Measurements from ENCODE around the gene KCNE4.

Gene KCNE4

DNA sequence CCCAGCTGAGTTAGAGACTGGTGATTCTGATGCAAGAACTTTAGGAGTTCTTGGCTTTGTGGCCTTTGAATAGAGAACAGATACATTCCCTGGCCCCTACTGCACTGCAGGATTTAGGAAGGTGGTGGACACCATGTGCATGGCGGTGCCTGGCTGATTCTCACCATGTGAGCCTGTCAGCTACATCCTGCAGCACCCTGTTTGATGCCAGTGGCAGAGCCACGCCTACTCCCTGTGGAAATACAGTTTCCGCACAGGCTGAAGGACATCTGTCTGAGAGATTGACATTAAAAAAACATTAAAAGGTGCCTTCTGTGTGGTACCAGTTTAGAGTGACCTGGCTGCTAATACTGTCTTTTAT, 50.0 kb downstream of the KCNE4 start:
- Mint-ChIP-seq H3K27me3 (no peaks in the 10 kb centered on the region), H3K4me1 (no peaks in the 10 kb centered on the region), H3K9me3 (no peaks in the 10 kb centered on the region), H3K27ac (ENCODE audit: low read depth) (no peak overlapping the region), H3K4me3 (no peak overlapping the region), H3K36me3 (ENCODE audit: insufficient read depth) (no peaks in the 10 kb centered on the region)
- DNase-seq (ENCODE audit: low spot score in 2 of 2) (no peak), ATAC-seq (replicated peaks; ENCODE audit: extremely low read depth, poor library complexity, severe bottlenecking) (no peak)

DNA sequence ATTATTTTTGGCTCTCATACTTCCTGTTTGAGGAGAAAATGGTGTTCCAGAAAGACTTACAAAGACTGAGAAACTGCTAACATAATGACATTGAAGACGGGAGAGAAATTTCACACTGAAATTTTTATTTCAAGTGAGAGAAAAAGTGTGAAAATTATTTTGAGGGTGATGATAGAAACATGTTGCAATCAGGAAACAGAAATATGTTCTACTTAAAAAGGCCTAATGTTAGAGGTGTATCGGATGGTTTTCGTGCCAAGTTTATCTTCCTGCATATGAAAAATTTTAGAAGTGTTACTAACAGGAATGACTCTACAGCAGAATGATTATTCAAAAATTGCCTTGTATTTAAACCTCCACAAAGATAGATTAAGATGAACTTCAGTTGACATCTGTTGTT, 50.5 kb downstream of the KCNE4 start:
- H3K4me3 Mint-ChIP-seq, result no peak overlapping the region
- no peaks in the 10 kb centered on the region for H3K9me3 Mint-ChIP-seq
- DNase-seq (ENCODE audit: low spot score in 2 of 2) (no peak), ATAC-seq (replicated peaks; ENCODE audit: extremely low read depth, poor library complexity, severe bottlenecking) (no peak)
- H3K27ac Mint-ChIP-seq (ENCODE audit: low read depth), result no peak overlapping the region
- no peaks in the 10 kb centered on the region for H3K36me3 Mint-ChIP-seq (ENCODE audit: insufficient read depth)
- no peaks in the 10 kb centered on the region for H3K27me3 Mint-ChIP-seq
- no peaks in the 10 kb centered on the region for H3K4me1 Mint-ChIP-seq

GRCh38 chr2:223104336-223105132, 52.5 kb downstream of the KCNE4 start:
- no peak overlapping the region for H3K27ac Mint-ChIP-seq (ENCODE audit: low read depth)
- peaks cover under 1% of the 10 kb centered on the region for H3K9me3 Mint-ChIP-seq
- no peaks in the 10 kb centered on the region for H3K4me1 Mint-ChIP-seq
- no peaks in the 10 kb centered on the region for H3K36me3 Mint-ChIP-seq (ENCODE audit: insufficient read depth)
- DNase-seq (ENCODE audit: low spot score in 2 of 2) (no peak), ATAC-seq (replicated peaks; ENCODE audit: extremely low read depth, poor library complexity, severe bottlenecking) (no peak)
- H3K4me3 Mint-ChIP-seq, result no peak overlapping the region
- H3K27me3 Mint-ChIP-seq, result no peaks in the 10 kb centered on the region
